GM18505 (cell line): Measurements from ENCODE around the gene MYOM1.
A peak's percentile ranks its signal among the peaks of the same experiment; 100 is the strongest.

ENCODE experiments used
- ATAC-seq: cut with Tn5 transposase; IDR thresholded peaks from one replicate; pipeline ENCODE4 v1.9.1; 2021; ENCODE audit not compliant: unreplicated experiment
- POLR2A ChIP-seq: IDR thresholded peaks from 4 replicates; pipeline ENCODE4 v1.6.1; 2011; ENCODE audit warnings: borderline replicate concordance; ENCODE audit not compliant: insufficient read depth, insufficient read length; ENCODE audit errors: extremely low read depth

MYOM1 gene

DNA sequence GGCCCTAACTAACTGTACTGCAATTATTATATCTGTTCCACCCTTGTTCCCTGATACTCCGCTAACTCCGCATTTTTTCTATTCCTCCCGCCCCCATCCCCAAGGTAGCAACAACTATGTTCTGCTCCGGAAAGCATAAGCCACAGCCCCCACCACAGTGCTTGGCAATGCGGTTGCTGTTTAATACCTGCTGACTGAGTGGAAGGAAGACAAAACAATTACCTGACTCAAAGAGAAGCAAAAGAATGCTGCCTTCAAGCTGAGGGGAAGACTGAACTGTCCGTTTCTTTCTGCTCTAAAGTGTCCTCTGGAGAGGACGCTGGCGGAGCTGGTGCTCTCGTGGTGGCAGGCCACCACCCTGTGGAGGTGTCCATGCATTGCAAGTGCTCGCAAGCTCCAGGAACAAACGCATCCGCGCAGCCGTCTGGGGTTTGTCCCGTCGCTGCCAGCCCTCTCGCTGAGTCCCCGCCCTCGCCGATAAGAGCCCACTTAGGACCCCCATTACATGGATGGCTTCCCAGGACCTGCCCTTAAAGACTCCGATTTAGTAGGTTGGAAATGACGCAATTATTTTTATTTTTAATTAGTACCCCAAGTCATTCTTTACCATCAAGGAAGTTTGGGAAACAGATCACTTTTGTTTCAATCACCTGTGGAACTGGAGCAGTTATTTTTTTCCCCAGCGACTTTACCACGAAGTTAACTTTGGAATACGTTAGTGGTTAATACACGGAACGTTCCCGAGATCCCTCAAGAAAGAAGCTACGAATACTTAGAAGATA lies 26.3 kb upstream of the MYOM1 start:
- peak; percentile 33 for ATAC-seq
- TF ChIP-seq POLR2A = no peak

DNA sequence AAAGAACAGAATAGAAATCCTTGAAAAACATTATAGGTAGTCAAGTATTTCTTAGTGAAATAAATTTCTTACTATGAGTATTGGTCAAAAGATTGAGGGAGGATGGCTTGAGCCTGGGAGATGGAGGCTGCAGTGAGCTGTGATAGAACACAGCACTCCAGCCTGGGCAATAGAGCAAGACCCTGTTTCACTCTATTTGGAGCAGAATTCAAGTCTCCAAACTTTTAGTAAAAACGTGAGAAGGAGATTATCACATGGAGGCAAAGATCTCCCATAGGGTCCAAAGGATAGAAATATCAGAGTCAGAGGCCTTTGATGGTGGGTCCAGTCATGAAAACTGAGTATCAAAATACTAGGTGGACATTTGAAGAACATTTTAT lies 25.4 kb upstream of the MYOM1 start:
- no peak for ATAC-seq
- TF ChIP-seq POLR2A = no peak

DNA sequence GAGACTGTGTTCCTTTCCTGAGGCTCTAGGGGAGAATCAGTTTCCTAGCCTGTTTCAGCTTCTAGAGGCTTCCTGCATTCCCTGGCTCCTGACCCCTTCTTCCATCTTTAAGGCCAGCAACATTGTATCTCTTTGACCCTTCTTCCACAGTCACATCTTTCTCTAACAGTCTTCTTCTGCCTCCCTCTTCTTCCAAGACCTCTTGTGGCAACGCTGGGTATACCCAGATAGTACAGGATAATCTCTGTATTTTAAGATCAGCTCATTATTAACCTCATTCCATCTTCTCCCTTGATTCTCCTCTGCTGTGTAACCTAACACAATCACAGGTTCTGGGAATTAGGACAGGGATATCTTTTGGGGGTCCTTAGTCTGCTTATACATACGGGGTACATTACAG lies 19.0 kb upstream of the MYOM1 start:
- TF ChIP-seq POLR2A = no peak
- no peak for ATAC-seq

DNA sequence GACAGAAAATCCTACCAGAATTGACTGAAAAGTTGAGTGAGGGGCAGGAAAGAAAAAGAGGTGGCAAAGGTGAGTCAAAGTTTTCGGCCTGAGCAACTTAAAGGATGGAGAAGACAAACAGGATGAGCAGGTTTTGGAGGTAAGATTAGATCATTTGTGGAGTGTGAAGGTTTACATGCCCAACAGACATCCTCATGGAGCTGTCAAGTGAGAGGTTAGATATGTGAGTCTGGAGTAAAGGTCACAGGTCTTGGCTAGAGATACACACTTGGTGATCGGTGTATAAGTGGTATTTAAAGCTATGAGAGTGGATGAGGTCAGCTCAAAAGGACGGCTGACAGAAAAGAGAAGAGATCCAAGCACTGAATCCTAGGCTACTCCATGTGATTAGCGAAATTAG lies 16.7 kb upstream of the MYOM1 start:
- no peak for ATAC-seq
- TF ChIP-seq POLR2A = no peak

DNA sequence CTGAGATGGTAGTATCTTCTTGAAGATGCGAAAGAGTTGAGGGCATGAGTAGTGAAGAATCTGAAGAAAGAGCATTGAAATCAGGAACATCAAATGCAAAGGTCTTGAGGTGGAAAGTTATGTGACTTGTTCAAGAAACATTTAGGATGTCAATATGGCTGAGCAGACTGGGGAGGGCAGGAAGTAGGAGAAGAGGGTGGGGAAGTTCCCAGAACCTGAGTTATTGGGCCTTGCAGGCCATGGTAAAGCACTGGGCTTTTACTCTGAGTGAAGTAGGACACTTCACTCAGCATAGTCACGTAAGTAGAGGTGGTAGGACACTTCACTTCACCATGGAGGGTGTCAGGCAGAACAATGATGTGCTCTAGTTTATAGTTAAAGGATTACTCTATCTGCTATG lies 16.1 kb upstream of the MYOM1 start:
- TF ChIP-seq POLR2A = no peak

DNA sequence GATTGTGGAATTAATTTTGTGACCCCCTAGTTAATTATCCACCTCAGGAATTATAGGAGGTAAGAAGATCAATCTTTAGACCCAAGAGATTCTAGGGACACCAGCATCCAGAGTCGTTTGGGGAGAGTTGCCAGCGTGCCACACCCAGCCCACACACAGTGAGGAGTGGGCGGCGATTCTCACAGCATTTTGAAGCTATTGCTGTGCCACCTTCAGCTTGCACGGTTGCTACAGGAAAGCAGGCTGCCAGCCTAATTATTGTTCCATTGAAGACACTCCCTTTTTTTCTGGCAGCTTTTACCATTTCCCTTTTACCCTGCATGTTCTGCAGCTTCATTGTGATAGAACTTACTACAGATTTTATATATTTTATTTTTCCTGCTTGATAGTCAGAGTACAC lies 14.7 kb upstream of the MYOM1 start:
- TF ChIP-seq POLR2A = no peak
- ATAC-seq = no peak

More for the DNA sequence above, 16.1 kb upstream of the MYOM1 start:
- no peak for ATAC-seq

DNA sequence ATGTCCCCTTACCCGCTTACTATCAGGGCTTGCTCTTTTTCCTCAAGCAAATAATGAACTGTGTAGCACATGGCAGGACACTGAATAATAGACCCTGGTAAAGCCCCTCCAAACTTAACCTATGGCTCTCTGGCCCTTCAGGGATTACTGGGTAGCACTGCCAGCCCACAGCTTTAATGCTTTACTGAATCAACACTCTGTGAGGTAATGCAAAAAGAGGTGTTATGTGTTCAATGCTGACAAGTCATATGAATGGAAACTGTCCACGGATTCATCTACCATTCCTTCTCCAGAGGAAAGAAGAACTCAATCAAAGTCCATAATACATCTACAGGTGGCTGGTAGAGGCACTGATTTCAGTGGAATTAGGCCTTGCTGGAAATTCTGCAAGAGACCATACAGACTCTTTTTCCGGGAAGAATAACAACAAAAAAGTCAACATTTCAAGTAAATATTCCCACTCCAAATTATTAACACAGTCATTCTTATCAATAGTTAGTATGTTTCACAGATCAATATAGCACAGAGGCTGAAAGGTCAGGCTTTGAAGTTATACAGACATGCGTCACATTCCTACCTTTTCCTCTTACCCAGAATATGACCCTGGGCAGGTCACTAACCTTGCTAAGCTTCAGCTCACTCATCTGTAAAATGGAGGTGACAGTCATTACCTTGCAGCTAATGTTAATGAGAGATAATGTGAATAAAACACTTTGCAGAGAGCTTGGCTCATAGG lies 13.8 kb upstream of the MYOM1 start:
- TF ChIP-seq POLR2A = no peak
- ATAC-seq = no peak

DNA sequence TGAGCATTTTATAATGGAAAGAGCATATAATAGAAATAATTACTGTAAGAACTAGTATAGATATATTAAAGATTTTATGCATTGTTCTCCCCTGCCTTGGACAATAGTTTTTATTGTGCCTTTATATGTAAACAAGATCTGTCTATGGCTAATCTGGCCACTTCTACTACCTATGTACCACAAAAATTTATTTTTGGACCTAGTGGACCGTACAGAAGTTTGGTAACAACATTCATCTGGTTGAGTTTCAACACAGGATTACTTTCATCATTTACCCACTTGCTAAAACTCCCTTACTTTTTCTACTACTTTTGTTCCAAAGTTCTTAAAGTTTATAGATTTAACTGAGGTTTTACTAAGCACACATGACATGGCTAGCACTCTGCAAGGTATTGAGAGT lies 13.2 kb upstream of the MYOM1 start:
- ATAC-seq = no peak
- no peak for TF ChIP-seq POLR2A

DNA sequence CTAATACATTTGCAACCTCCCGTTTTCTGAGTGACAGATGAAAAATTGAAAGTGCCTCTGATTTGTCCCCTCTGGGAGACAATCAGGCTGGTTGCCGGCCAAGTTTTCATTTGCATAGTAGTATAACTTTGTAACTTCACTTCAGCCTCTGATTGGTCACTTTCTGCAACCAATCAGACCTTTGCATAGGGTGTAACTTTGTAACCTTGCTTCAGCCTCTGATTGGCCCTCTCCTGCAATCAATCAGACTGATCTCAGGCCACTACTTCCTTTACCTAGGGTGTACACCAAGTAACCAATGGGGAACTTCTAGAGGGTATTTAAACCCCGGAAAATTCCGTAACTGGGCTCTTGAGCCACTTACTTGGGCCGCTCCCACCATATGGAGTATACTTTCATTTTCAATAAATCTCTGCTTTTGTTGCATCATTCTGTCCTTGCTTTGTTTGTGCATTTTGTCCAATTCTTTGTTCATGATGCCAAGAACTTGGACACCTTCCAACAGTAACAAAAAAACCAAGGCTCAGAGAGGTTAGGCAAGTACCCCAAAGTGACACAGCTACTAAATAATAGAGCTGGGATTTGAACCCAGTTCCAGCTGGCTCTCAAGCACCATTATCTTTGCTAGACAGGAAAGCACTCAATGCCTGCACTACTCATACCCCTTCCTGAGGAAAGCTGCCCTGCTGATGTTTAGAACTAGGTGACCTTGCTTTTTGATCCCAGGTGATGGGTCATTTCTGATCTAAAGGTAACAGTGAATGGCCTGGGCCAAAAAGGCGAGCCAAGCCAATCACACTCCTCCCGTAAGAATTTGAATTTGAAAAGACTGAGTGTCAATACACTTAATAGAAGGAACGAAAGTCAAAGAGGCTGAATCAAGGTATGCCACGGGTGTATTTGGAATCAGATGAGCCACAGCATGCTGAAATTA lies 10.9 kb upstream of the MYOM1 start:
- no peak for TF ChIP-seq POLR2A
- ATAC-seq = no peak

DNA sequence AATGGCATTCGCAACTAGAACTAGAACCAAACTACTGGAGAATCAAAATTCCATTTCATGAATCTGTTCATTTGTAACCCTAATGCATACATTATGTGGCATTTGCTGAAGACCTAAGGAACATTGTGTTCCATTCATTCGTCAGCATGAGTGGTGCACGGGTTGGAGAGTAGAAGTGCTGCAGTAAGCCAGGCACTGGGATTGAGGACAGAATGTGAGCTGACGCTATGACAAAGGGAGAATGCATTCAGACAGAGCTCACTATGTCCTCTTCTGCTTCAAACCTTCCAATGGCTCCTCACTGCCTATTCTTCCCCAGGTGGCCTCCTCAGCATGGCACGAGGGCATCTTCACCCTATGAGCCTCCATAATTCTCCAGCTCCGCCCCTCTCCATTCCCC lies 6.3 kb upstream of the MYOM1 start:
- no peak for TF ChIP-seq POLR2A
- ATAC-seq = no peak

DNA sequence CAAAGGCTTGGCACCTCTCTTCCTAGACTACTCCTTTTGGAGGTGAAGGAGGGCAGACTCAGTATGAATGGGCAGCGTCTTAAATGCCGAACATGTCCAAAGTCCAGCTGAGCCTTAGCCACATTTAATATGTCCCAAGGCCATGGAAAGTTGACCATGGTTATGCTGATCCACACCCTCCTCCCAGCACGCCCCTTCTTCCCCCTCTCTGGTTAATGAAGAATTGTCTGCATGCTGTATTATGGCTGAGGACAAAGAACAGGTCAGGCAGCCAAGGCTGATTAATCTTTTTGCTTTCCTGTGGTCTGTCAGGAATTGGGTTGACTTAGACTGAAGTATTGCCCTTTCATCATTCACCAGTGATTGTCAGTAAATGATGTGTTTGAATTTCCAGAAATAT lies 5.8 kb upstream of the MYOM1 start:
- no peak for TF ChIP-seq POLR2A
- ATAC-seq = no peak

DNA sequence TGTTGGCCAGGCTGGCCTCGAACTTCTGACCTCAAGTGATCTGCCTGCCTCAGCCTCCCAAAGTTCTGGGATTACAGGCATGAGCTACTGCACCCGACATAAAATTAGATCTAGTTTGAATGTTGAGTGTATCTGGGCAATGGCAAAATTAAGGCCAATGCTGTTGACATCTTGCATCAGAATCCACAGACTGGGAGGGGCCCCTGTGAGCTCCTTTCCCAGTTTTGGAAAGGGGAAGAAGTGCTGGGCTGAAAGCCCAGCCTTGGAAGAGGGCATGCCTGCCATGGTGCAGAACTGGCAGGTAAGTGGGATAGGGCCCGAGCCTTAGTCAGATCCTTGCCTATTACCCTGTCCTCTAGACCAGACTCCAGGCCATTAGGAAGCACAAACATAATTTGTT lies 4.5 kb upstream of the MYOM1 start:
- ATAC-seq = no peak
- no peak for TF ChIP-seq POLR2A

DNA sequence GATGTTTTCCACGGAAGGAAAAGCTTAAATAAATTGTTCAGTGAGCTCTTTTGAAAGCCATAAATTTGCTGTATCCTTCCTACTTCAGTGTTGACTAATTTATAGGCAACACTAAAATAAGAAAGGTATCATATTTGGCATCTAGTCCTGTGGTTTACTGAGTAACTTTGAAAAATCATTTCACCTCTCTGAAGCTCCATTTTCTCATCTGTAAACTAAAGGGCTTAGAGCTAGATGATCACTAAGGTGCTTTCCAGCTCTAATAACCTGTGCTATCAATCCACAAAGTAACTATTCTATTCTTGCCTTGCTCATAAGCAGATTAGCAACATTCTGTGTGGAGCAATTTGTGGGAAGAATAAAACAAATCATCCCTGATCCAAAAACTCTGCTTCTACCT lies 3.6 kb upstream of the MYOM1 start:
- no peak for TF ChIP-seq POLR2A
- no peak for ATAC-seq
